ENCODE measurements around the gene XYLT2. TPM values are rescaled to one million over a fixed set of nuclear protein-coding genes. Genes with fewer than 3 reads are reported as not detected.
"Not testable (repeated sequence)": the region's sequence is repeated elsewhere in the genome, so short reads cannot be mapped to it uniquely, and the experiment has no call there.

XYLT2 gene
- total and polyA plus RNA-seq, 2 of the 8 experiments (the other 6 are each of a cell fraction or from before 2014, with no cell fraction given), result 28.0 to 29.9 TPM

GRCh38 chr17:50405351-50405750, 59.4 kb downstream of the XYLT2 start:
- H2BK120ac ChIP-seq (replicated peaks; ENCODE audit: low read depth, low read length), result not testable (repeated sequence)
- POLR2A ChIA-PET (ENCODE audit: partially characterized antibody), result interaction anchor here (1.4 to 1.6 kb wide), 2 partner anchors 21 to 77 kb away, joined by 3 read pairs; no protein-coding TSS in a partner anchor

More at GRCh38 chr17:50405351-50405750, 59.4 kb downstream of the XYLT2 start:
- H3K23ac ChIP-seq (ENCODE audit: insufficient read length); FAIRE-seq; H3K9me3 ChIP-seq (ENCODE audit: insufficient read depth in 2 of 2, low read depth in 1 of 2, low read length in 1 of 2); H3K4me1 ChIP-seq (replicated peaks in 1 of 4; ENCODE audit: control insufficient read depth in 3 of 4, insufficient read depth in 4 of 4, low read length in 3 of 4); H3K23me2 ChIP-seq (ENCODE audit: low read depth, low read length); H4K8ac ChIP-seq (ENCODE audit: extremely low read depth, insufficient read depth, low read length); H3K14ac ChIP-seq (ENCODE audit: insufficient read length); H2BK12ac ChIP-seq (ENCODE audit: low read depth, low read length); H3K56ac ChIP-seq (replicated peaks; ENCODE audit: insufficient read length, low read depth, low read length); H4K20me1 ChIP-seq (replicated peaks in 1 of 2; ENCODE audit: control insufficient read depth in 1 of 2, insufficient read depth in 2 of 2, low read length in 2 of 2); H3K27ac ChIP-seq (ENCODE audit: low read depth, low read length); H3K9ac ChIP-seq (replicated peaks in 1 of 4; ENCODE audit: extremely low read depth in 1 of 4, low read depth in 3 of 4, low read length in 3 of 4); H3K4ac ChIP-seq (replicated peaks; ENCODE audit: insufficient read length, low read depth, low read length); DNase-seq (ENCODE audit: low read depth in 1 of 2, low spot score in 2 of 2); H4K5ac ChIP-seq (ENCODE audit: insufficient read length, low read depth, low read length); H3K79me2 ChIP-seq (ENCODE audit: control insufficient read depth in 1 of 2, insufficient read depth in 2 of 2, low read length in 2 of 2); H2AFZ ChIP-seq (ENCODE audit: low read length); H4K91ac ChIP-seq (replicated peaks; ENCODE audit: insufficient read length, low read length); H3K4me2 ChIP-seq (ENCODE audit: insufficient read depth in 1 of 2, low read depth in 2 of 2, low read length in 2 of 2); H2AK5ac ChIP-seq (ENCODE audit: low read depth, low read length); H2BK5ac ChIP-seq (ENCODE audit: low read depth, low read length); H3K36me3 ChIP-seq (ENCODE audit: control insufficient read depth in 2 of 4, insufficient read depth in 4 of 4, low read length in 3 of 4); H3K27me3 ChIP-seq (replicated peaks in 1 of 4; ENCODE audit: control insufficient read depth in 3 of 4, extremely low read depth in 1 of 4, insufficient read depth in 3 of 4, low read length in 3 of 4); H3K79me1 ChIP-seq (ENCODE audit: low read depth, low read length); H3K18ac ChIP-seq (ENCODE audit: extremely low read depth, low read length); H2BK20ac ChIP-seq (ENCODE audit: low read length); H2BK15ac ChIP-seq (ENCODE audit: low read length); H3K4me3 ChIP-seq (ENCODE audit: extremely low read depth in 1 of 4, insufficient read depth in 2 of 4, low read depth in 3 of 4, low read length in 4 of 4): not testable (repeated sequence)
- CTCF ChIA-PET (ENCODE audit: partially characterized antibody), result interaction anchor here (0.6 to 5.5 kb wide), 4 partner anchors 8 to 43 kb away, joined by 3 to 32 read pairs (median 6); partner anchors contain the start of gene LRRC59
- WGBS, 2 experiments (ENCODE audit: extremely low coverage in 1 of 2, insufficient coverage in 1 of 2, insufficient read length in 1 of 2, insufficient replicate concordance in 2 of 2, low coverage in 1 of 2, low lambda C conversion rate in 2 of 2, missing lambda C conversion rate in 1 of 2), result 87% methylated on average over 4 of the region's 4 CpGs; no CpG with 5 or more reads in 1 of the 2 experiments
